ENCODE results near the gene ARRDC4. TPM values are rescaled to one million over a fixed set of nuclear protein-coding genes. Genes with fewer than 3 reads are reported as not detected.

Gene ARRDC4, protein sequence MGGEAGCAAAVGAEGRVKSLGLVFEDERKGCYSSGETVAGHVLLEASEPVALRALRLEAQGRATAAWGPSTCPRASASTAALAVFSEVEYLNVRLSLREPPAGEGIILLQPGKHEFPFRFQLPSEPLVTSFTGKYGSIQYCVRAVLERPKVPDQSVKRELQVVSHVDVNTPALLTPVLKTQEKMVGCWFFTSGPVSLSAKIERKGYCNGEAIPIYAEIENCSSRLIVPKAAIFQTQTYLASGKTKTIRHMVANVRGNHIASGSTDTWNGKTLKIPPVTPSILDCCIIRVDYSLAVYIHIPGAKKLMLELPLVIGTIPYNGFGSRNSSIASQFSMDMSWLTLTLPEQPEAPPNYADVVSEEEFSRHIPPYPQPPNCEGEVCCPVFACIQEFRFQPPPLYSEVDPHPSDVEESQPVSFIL
- 10 to 100 TPM; 20.9 to 50.6 (median 33.5) TPM for total RNA-seq

DNA sequence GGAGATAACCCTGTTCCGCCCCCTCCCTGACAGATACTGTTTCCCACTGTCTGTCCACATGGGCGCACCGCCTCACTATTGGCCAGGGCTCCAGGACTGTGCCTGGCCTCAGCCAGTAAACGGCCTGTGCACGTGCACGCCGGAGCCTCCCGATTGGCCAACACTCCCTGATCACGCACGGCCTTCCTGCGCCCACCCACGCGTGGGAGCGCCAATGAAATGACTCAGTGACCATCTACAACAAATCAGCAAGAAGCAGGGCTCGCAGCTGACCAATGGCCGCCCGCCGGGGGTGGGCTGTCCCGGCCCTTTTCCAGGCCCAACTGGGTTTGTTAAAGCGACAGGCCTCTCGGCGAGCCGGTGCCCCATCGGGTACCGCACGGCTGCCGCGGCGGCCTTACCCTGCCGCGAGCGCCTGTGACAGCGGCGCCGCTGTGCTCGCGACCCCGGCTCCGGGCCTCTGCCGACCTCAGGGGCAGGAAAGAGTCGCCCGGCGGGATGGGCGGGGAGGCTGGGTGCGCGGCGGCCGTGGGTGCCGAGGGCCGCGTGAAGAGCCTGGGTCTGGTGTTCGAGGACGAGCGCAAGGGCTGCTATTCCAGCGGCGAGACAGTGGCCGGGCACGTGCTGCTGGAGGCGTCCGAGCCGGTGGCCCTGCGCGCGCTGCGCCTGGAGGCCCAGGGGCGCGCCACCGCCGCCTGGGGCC, at the start of gene ARRDC4:
TSS of gene ARRDC4 (plus strand) at position 340 of the 703 bp plus-strand sequence. CDS start at position 499, 159 bp downstream.
- DNase-seq (ENCODE audit: low spot score) (peak; percentile 98), ATAC-seq (ENCODE audit: low FRiP score) (peak; percentile 99)
- TF ChIP-seq, protein P1, sequence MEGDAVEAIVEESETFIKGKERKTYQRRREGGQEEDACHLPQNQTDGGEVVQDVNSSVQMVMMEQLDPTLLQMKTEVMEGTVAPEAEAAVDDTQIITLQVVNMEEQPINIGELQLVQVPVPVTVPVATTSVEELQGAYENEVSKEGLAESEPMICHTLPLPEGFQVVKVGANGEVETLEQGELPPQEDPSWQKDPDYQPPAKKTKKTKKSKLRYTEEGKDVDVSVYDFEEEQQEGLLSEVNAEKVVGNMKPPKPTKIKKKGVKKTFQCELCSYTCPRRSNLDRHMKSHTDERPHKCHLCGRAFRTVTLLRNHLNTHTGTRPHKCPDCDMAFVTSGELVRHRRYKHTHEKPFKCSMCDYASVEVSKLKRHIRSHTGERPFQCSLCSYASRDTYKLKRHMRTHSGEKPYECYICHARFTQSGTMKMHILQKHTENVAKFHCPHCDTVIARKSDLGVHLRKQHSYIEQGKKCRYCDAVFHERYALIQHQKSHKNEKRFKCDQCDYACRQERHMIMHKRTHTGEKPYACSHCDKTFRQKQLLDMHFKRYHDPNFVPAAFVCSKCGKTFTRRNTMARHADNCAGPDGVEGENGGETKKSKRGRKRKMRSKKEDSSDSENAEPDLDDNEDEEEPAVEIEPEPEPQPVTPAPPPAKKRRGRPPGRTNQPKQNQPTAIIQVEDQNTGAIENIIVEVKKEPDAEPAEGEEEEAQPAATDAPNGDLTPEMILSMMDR (IDR thresholded peaks at IDR 0.05): no peak

DNA sequence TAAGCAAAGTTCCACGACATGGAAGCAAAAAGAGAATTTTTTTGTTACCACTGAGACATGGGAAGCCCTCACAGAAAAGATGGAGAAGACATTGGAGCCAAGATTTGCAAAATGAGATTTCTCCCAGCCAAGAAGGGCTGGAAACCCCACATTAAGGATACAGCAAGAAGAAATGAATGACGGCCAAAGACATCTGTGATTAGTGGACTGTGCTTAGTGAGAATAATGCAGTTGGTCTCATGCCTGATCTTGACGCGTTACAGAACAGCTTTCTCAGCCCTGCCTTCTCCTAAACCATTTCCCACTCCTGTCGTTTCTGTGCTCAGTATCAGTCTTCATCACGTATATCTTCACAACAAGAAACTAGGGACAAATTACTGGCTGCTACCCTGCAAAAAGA, 45.8 kb upstream of the ARRDC4 start:
- no peak for ATAC-seq (ENCODE audit: low FRiP score)
- TF ChIP-seq, protein P1 (IDR thresholded peaks at IDR 0.05): no peak
- no peak for DNase-seq (ENCODE audit: low spot score)

DNA sequence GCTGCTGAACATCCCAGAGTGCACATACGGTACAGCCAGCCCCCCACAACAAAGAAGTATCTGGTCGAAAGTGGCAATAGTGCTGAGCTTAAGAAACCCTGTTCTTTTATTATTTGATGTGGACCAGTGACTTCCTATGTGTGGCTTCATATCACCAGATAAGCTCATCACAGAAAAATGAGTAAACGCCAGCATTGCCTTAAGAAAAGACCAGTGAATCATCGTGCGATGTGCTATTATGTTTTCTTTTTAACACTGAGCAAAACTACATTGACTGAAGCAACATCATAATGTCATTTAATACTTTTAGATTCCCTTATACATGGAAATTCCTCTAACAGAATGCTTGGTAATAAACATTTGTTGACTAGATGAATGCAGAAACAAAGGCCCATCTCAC, 45.2 kb upstream of the ARRDC4 start:
- ATAC-seq (ENCODE audit: low FRiP score) (no peak), DNase-seq (ENCODE audit: low spot score) (no peak)
- TF ChIP-seq, protein P1 (IDR thresholded peaks at IDR 0.05): no peak

DNA sequence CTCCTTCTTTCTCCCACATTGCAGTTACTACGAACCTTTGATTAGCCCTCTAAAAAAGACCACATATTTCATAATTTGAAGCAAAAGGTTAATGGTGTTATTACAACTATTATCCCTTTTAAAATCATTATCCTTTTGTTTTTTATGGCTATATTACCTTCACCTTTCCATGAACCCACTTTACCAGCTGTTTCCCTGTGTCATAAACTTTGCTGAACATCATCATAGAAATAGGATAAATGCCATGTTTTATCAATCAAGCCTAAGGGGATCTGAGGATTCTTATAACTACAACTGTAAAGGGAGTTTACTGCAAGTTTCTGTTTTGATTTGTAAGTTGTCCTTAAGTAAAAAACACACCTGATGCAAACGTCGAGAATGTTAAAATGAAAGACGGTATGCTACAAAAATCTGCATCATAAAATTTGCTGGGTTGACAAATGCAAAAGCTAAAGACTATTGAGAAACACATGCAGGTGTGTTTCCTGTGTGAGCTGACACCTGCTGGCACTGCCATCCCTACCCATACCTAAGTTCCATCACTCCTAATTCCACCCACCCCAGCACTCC, 39.1 kb upstream of the ARRDC4 start:
- no peak for ATAC-seq (ENCODE audit: low FRiP score)

DNA sequence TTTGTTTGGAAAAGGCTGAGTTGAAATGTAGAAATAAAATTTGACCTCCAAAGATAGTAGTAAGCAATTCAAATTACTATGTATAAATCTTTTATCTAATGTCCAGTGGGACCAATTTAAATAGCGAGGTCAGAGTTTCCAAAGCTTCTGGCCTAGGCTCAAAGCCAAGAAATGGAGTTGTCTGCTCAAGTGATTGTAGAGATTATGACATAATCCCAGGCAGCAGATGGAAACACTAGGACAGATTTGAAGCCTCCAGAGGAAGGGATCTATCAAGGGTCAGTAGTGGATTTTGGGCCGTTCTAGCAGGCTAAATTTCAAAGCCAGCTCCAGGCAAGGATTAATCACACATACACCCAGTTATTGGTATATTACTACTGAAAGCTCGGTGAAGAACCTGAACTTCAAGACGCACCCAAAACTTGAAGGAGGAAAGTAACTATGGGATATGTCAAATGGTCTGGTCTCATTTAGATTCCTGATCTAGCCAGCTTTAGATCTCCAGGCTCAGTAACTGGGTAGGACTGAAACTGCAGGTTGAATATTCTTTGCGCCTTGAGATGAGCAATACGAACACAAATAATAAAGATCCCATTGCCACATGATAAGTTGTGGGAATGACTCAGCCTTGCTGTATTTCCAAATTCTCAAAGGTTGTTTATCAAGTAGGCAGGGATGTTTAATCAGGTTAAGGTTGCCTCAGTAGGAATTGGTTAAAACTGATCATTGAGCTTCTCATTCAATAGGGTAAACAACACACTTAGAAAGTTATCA, 30.9 kb upstream of the ARRDC4 start:
- ATAC-seq (ENCODE audit: low FRiP score) (no peak), DNase-seq (ENCODE audit: low spot score) (no peak)
- TF ChIP-seq, protein P1 (IDR thresholded peaks at IDR 0.05): no peak

More for the DNA sequence above, 39.1 kb upstream of the ARRDC4 start:
- TF ChIP-seq, protein P1 (IDR thresholded peaks at IDR 0.05): no peak
- DNase-seq (ENCODE audit: low spot score): no peak

DNA sequence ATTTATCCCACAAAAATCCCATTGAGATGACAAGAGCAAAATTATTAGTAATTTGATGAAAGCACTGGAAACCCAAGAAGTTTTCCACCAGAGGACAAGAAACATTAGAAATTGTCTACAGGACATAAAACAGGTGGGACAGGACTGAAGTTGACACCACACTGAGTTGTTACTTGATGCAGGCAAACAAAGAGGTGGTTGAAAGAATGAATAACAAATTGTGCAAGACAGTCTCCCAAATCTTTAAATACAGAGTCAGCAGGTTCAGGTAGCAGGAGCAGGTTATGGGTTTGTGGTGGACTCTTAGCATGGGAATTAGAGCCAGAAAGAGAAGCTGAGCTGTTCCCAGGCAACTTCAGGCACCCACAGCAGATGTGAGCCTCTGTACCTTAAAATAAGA, 30.3 kb upstream of the ARRDC4 start:
- TF ChIP-seq, protein P1 (IDR thresholded peaks at IDR 0.05): no peak
- no peak for ATAC-seq (ENCODE audit: low FRiP score)

More for the DNA sequence above, 30.3 kb upstream of the ARRDC4 start:
- no peak for DNase-seq (ENCODE audit: low spot score)

All from omental fat pad (tissue), 4 donors.